ENCODE data around the gene TRIM59.

Gene TRIM59

GRCh38 chr3:160390565-160391138, 58.9 kb downstream of the TRIM59 start:
- H3K9ac ChIP-seq (ENCODE audit: low read length), result no peak overlapping the region
- peaks cover 6% of the 10 kb centered on the region for H3K4me1 ChIP-seq (ENCODE audit: control insufficient read depth, insufficient read depth, low read length)
- no peak overlapping the region for H3K4me3 ChIP-seq (ENCODE audit: low read length)
- H3K27me3 ChIP-seq (replicated peaks; ENCODE audit: control insufficient read depth, insufficient read depth, low read length), result no peaks in the 10 kb centered on the region
- no peaks in the 10 kb centered on the region for H3K36me3 ChIP-seq (ENCODE audit: control insufficient read depth, insufficient read depth, low read length, severe bottlenecking)
- H3K9me3 ChIP-seq (ENCODE audit: control insufficient read depth, low read length), result no peaks in the 10 kb centered on the region
- DNase-seq (ENCODE audit: low read depth), result no peak
